GM12801 (cell line): ENCODE data around the gene CEP68.

Experiments used
- TF ChIP-seq, protein P1 (sequence below): IDR thresholded peaks from one replicate; pipeline ENCODE4 v1.5.1; 2011; ENCODE audit warnings: control low read depth; ENCODE audit not compliant: insufficient read length; ENCODE audit errors: extremely low read depth

Gene CEP68

DNA sequence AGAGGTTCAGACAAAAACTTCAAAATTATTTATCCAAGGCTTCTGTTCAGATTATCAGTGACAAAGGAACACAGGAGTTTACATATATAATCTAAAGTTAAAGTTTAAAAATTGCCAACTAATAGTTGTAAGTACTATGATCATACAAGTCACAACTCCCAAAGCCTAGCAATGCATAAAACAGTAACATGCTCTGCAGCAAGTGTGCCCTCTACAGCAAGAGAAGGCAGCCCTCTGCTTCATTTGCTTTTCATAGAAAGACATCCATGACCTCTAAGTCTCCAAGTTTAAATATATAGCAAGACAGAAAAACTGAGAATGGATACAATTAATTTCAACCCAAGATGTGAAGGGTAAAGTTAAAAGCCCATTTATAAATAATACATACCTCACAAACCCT lies 60.4 kb downstream of the CEP68 start:
- TF ChIP-seq, protein P1, sequence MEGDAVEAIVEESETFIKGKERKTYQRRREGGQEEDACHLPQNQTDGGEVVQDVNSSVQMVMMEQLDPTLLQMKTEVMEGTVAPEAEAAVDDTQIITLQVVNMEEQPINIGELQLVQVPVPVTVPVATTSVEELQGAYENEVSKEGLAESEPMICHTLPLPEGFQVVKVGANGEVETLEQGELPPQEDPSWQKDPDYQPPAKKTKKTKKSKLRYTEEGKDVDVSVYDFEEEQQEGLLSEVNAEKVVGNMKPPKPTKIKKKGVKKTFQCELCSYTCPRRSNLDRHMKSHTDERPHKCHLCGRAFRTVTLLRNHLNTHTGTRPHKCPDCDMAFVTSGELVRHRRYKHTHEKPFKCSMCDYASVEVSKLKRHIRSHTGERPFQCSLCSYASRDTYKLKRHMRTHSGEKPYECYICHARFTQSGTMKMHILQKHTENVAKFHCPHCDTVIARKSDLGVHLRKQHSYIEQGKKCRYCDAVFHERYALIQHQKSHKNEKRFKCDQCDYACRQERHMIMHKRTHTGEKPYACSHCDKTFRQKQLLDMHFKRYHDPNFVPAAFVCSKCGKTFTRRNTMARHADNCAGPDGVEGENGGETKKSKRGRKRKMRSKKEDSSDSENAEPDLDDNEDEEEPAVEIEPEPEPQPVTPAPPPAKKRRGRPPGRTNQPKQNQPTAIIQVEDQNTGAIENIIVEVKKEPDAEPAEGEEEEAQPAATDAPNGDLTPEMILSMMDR: no peak

DNA sequence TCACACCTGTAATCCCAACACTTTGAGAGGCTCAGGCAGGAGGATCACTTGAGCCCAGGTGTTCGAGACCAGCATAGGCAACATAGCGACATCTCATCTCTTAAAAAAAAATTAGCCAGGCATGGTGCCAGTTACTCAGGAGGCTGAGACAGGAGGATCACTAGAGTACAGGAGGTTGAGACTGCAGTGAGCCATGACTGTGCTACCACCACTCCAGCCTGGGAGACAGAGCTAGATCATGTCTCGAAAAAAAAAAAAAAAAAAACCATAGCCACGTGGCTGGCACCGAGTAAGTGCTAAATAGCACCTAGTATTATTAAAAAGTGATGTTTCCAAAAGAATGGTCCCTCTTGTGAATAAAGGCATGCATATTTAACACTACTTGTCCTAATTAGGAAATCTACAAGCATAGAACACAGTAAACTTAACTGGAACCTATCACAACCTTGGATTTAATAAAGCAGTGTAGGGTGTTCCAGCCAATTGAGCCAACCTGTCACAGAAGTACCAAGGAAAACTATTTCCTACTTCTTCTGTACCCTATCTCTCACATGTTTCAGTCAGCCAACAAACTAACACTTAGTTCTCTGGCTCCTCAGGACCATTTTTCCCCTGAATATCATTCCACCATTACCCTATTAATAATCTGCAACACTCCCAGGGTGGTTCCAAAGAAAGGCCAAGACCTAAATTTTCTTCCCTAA lies 64.9 kb downstream of the CEP68 start:
- TF ChIP-seq, protein P1: no peak

DNA sequence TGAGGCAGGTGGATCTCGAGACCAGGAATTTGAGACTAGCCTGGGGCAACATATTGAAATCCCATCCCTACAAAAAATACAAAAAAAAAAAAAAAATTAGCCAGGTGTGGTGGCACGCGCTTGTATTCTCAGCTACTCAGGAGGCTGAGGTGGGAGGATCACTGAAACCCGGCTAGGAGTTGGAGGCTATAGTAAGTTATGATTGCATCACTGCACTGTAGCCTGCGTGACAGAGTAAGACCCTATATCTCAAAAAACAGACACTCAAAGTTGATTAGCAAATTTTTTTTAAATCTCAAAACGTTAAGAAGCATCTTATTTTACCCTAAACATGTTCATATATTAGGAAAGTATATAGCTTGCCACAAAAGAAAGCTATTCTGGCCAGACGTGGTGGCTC lies 66.1 kb downstream of the CEP68 start:
- TF ChIP-seq, protein P1: no peak

DNA sequence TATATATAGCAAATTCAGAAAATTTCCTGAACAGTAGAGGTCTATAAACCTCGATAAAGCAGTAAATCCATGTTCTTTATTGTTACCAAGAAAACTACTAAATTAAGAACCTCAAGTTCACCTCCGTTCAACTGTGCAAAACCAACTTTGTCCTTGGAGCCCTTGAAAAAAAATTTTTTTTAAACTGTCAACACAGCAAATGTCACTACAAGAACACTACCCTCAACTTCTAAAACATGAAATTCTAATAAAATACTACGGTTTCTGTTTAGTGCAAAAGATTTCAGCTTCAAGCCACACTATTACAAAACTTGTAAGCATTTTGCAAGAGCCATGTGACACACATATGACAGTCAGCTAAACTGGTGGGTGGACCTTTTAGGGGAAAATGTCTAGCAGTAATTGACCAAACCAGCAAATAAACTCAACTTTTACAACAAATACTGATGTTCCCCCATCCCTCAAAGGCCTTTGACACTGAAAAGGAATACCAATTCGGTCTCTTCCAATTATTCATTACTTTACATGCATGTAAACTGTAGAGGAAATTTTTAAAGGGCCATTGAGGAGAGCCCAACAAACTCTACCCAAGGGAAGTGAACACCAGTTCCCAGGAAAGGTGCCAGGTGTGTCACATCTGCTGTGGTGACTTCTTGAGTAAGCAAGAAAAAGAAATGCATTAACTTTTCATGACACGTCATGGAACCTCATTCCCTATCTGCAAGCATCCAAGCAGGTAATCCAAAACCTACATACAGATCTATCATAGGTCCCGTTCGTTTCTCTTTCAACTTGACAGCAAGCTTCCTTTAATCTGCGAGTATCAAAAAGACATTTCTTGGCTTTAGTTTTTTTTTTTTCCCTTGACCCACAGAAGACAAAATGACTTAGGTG lies 72.3 kb downstream of the CEP68 start:
- TF ChIP-seq, protein P1: no peak

GRCh38 chr2:65129286-65129825 lies 73.1 kb downstream of the CEP68 start:
- TF ChIP-seq, protein P1: no peak

DNA sequence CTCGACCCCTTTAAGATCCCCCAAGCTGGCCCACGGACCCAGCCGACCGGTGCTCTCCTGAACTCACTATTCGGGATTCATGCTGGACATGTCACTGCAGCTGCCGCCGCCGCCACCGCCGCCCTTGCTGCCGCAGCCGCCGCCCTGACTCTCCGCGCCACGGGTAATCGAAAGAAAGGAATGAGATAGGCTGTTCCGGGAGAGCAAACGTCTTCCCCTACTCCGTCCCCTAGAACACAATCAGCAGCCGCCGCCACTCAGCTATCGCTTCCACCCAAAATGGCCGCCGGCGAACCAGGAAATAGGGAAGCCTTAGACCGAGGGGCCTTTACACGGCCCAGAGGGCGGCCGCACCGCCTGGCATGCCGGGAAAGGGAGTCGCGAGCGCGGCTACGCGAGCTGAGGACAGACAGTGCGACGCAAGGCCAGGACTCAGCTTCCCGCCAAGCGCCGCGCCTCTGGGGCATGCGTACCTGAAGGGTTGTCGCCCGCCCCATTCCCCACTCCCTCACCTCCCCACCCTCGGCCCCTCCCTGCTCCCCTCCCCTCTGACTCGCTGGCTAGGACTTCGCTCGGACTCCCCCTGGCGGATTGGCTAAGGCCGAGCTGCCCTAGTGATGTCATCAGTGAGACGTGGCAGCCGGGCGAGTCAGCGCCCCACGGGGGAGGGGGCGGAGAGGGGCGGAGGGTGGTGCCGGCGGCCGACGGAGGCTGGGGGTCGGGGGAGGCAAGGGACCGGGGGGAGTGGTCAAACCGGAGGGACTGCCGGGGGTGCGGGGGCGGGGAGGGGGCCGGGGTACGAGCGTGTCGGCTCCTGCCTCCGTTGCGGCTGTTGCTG lies 73.8 kb downstream of the CEP68 start, which contains the start of gene RAB1A:
Gene RAB1A, minus strand, starts transcription at position 281 of the 838 bp plus-strand sequence. Its CDS starts 191 bp downstream, at position 90.
- TF ChIP-seq, protein P1: no peak
